BLaER1 (cell line): Measurements from ENCODE around the gene MYPN.
A peak's percentile ranks its signal among the peaks of the same experiment; 100 is the strongest.

ENCODE experiments used
- H3K27ac ChIP-seq: shearing (Covaris generic); formaldehyde crosslinking; 2 replicates; pipeline ENCODE4 v1.8.1; 2022
- H3K27me3 ChIP-seq: shearing (Covaris generic); formaldehyde crosslinking; 2 replicates; pipeline ENCODE4 v1.8.1; 2022
- H3K36me3 ChIP-seq: shearing (Covaris generic); formaldehyde crosslinking; 2 replicates; pipeline ENCODE4 v1.8.1; 2022
- H3K4me1 ChIP-seq: shearing (Covaris generic); formaldehyde crosslinking; 2 replicates; pipeline ENCODE4 v1.8.1; 2022
- H3K4me2 ChIP-seq: shearing (Covaris generic); formaldehyde crosslinking; 2 replicates; pipeline ENCODE4 v1.8.1; 2022
- H3K4me3 ChIP-seq: shearing (Covaris generic); formaldehyde crosslinking; 2 replicates; pipeline ENCODE4 v1.8.1; 2022
- H3K9ac ChIP-seq: shearing (Covaris generic); formaldehyde crosslinking; 2 replicates; pipeline ENCODE4 v1.8.1; 2022
- H3K9me3 ChIP-seq: shearing (Covaris generic); formaldehyde crosslinking; 2 replicates; pipeline ENCODE4 v1.8.1; 2022
- H4K20me1 ChIP-seq: shearing (Covaris generic); formaldehyde crosslinking; 2 replicates; pipeline ENCODE4 v1.8.1; 2022
- Cebpa-rat ChIP-seq: shearing (Covaris generic); IDR thresholded peaks from 2 replicates; pipeline ENCODE4 v1.8.1; 2022

The MYPN gene

DNA sequence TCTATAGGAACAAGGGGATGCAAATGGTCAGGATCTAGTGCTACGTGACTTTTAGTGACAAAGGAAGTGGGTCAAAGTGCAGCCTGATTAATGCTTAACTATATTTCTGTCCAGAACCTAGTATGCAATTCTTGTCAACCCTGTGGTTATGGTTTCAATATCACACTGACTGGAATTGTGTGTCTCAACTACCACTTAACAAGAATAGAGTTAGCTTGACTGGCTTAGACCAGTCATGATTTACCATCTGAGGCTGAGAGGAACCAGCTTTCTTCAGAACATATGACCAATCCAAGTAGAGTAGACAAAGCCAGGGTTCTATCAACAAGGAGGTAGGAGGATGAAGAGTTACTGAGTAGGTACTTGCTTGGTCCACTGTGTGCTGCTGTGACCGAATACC is 54.4 kb downstream of the MYPN start:
- Histone ChIP-seq H3K36me3 (no peaks in the 10 kb centered on the region), H3K9ac (no peak overlapping the region), H3K27ac (no peak overlapping the region), H3K4me2 (no peak overlapping the region), H3K4me1 (no peaks in the 10 kb centered on the region), H4K20me1 (no peaks in the 10 kb centered on the region), H3K4me3 (no peak overlapping the region), H3K9me3 (no peaks in the 10 kb centered on the region), H3K27me3 (no peaks in the 10 kb centered on the region)
- no peak for TF ChIP-seq Cebpa-rat

- no peak for TF ChIP-seq Cebpa-rat
- Histone ChIP-seq H4K20me1 (no peaks in the 10 kb centered on the region), H3K4me1 (no peaks in the 10 kb centered on the region), H3K9ac (no peak overlapping the region), H3K4me2 (no peak overlapping the region), H3K27me3 (no peaks in the 10 kb centered on the region), H3K36me3 (no peaks in the 10 kb centered on the region), H3K9me3 (no peaks in the 10 kb centered on the region), H3K4me3 (no peak overlapping the region), H3K27ac (no peak overlapping the region)
These were observed 56.4 kb downstream of the MYPN start for GRCh38 chr10:68165643-68166042.

- Histone ChIP-seq H3K27me3 (no peaks in the 10 kb centered on the region), H3K27ac (no peak overlapping the region), H3K4me2 (no peak overlapping the region), H3K9me3 (no peaks in the 10 kb centered on the region), H3K9ac (no peak overlapping the region), H3K4me1 (peaks cover 10% of the 10 kb centered on the region), H3K36me3 (no peaks in the 10 kb centered on the region), H3K4me3 (no peak overlapping the region), H4K20me1 (no peaks in the 10 kb centered on the region)
- no peak for TF ChIP-seq Cebpa-rat
These were observed 57.7 kb downstream of the MYPN start for GRCh38 chr10:68166871-68167585.

- Histone ChIP-seq H3K9ac (no peak overlapping the region), H3K4me3 (no peak overlapping the region), H4K20me1 (no peaks in the 10 kb centered on the region), H3K4me1 (peaks cover 16% of the 10 kb centered on the region), H3K36me3 (no peaks in the 10 kb centered on the region), H3K4me2 (no peak overlapping the region), H3K9me3 (no peaks in the 10 kb centered on the region), H3K27me3 (no peaks in the 10 kb centered on the region), H3K27ac (no peak overlapping the region)
- no peak for TF ChIP-seq Cebpa-rat
These were observed 58.4 kb downstream of the MYPN start for GRCh38 chr10:68167586-68168189.

DNA sequence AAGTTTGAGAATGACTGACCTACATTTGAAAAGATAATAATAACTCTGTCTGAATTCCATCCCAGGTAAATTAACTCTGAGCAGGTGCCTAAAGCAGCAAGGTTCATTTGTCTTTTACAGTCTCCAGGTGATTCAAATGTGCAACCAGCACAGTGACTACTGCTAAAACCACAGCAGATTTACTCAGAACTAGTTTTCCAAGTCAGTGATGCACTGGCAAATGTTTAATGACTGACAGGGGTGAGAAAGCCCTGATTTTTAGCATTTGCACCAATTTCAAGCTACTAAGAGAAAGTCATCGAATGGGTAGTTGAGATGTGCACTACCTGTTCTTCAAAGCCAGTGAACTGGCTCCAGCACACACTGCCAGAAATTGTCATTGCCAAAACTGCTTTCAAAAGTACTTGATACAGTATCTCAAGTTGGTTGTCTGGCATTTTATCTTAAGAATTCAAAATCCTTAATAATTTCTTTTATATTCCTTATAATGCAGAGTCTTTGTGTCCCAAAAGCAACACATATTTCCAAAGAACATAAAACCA is 62.3 kb downstream of the MYPN start:
- Histone ChIP-seq H3K4me3 (no peak overlapping the region), H3K4me1 (peaks cover 21% of the 10 kb centered on the region), H3K9me3 (no peaks in the 10 kb centered on the region), H3K27ac (0 out of 2 replicates have a peak overlapping the region, but pooled peaks have one; percentile 24), H3K4me2 (peak overlapping the region; percentile 38; the same call in 1 of the 2 replicates), H3K27me3 (no peaks in the 10 kb centered on the region), H3K36me3 (no peaks in the 10 kb centered on the region), H4K20me1 (no peaks in the 10 kb centered on the region), H3K9ac (no peak overlapping the region)
- no peak for TF ChIP-seq Cebpa-rat

- H3K27me3 ChIP-seq = no peaks in the 10 kb centered on the region
- H3K9me3 ChIP-seq = no peaks in the 10 kb centered on the region
- H3K4me1 ChIP-seq = peaks cover 21% of the 10 kb centered on the region
- no peak for TF ChIP-seq Cebpa-rat
- no peaks in the 10 kb centered on the region for H4K20me1 ChIP-seq
- H3K4me2 ChIP-seq = peak overlapping the region; percentile 38
- no peak overlapping the region for H3K4me3 ChIP-seq
- no peak overlapping the region for H3K9ac ChIP-seq
- peak overlapping the region; percentile 24; the same call in 1 of the 2 replicates for H3K27ac ChIP-seq
- H3K36me3 ChIP-seq = no peaks in the 10 kb centered on the region
These were observed 63.0 kb downstream of the MYPN start for GRCh38 chr10:68172324-68172723.

GRCh38 chr10:68175949-68176348 is 66.7 kb downstream of the MYPN start:
- no peaks in the 10 kb centered on the region for H3K27me3 ChIP-seq
- no peak overlapping the region for H3K9ac ChIP-seq
- no peak overlapping the region for H3K27ac ChIP-seq
- no peak for TF ChIP-seq Cebpa-rat
- H3K4me1 ChIP-seq = peaks cover 21% of the 10 kb centered on the region
- H4K20me1 ChIP-seq = no peaks in the 10 kb centered on the region
- no peak overlapping the region for H3K4me2 ChIP-seq
- no peak overlapping the region for H3K4me3 ChIP-seq
- H3K36me3 ChIP-seq = no peaks in the 10 kb centered on the region
- H3K9me3 ChIP-seq = no peaks in the 10 kb centered on the region

GRCh38 chr10:68176797-68177196 is 67.5 kb downstream of the MYPN start:
- Histone ChIP-seq H3K9ac (no peak overlapping the region), H3K4me3 (no peak overlapping the region), H3K9me3 (no peaks in the 10 kb centered on the region), H4K20me1 (no peaks in the 10 kb centered on the region), H3K27ac (no peak overlapping the region), H3K27me3 (no peaks in the 10 kb centered on the region), H3K36me3 (no peaks in the 10 kb centered on the region), H3K4me2 (no peak overlapping the region), H3K4me1 (peaks cover 13% of the 10 kb centered on the region)
- TF ChIP-seq Cebpa-rat = no peak

GRCh38 chr10:68178592-68178991 is 69.3 kb downstream of the MYPN start:
- no peak overlapping the region for H3K4me2 ChIP-seq
- H3K4me3 ChIP-seq = no peak overlapping the region
- H3K36me3 ChIP-seq = no peaks in the 10 kb centered on the region
- H3K9ac ChIP-seq = no peak overlapping the region
- H3K4me1 ChIP-seq = no peaks in the 10 kb centered on the region
- no peaks in the 10 kb centered on the region for H4K20me1 ChIP-seq
- no peaks in the 10 kb centered on the region for H3K9me3 ChIP-seq
- TF ChIP-seq Cebpa-rat = no peak
- no peaks in the 10 kb centered on the region for H3K27me3 ChIP-seq
- H3K27ac ChIP-seq = no peak overlapping the region

- H3K4me1 ChIP-seq = no peaks in the 10 kb centered on the region
- no peak for TF ChIP-seq Cebpa-rat
- H3K9ac ChIP-seq = no peak overlapping the region
- no peaks in the 10 kb centered on the region for H3K27me3 ChIP-seq
- H3K27ac ChIP-seq = no peak overlapping the region
- no peak overlapping the region for H3K4me2 ChIP-seq
- no peak overlapping the region for H3K4me3 ChIP-seq
- H3K9me3 ChIP-seq = no peaks in the 10 kb centered on the region
- no peaks in the 10 kb centered on the region for H4K20me1 ChIP-seq
- H3K36me3 ChIP-seq = no peaks in the 10 kb centered on the region
These were observed 69.7 kb downstream of the MYPN start for GRCh38 chr10:68179016-68179415.
